ENCODE measurements around the gene NALF2.

GRCh38 chrX:69531031-69531755, 27.1 kb downstream of the NALF2 start:
- TF ChIP-seq CTCF (IDR thresholded peaks at IDR 0.05; ENCODE audit: borderline replicate concordance, extremely low read depth, low read length, poor library complexity, severe bottlenecking) (no peak), EZH2 (IDR thresholded peaks at IDR 0.05; ENCODE audit: borderline replicate concordance, low read depth, low read length, severe bottlenecking) (no peak)

Data from DND-41 (cell line).